DMS153 treated with DMSO at 0.1 percent for 48 hours (cell line): ENCODE results near the gene PAXX.

Experiments
- DNase-seq: peaks from one replicate; lab custom pipeline; 2025; ENCODE audit not compliant: unreplicated experiment; lab: John Stamatoyannopoulos, UW

The PAXX gene

GRCh38 chr9:137016436-137016835, 24.2 kb downstream of the PAXX start:
- DNase-seq = no peak

DNA sequence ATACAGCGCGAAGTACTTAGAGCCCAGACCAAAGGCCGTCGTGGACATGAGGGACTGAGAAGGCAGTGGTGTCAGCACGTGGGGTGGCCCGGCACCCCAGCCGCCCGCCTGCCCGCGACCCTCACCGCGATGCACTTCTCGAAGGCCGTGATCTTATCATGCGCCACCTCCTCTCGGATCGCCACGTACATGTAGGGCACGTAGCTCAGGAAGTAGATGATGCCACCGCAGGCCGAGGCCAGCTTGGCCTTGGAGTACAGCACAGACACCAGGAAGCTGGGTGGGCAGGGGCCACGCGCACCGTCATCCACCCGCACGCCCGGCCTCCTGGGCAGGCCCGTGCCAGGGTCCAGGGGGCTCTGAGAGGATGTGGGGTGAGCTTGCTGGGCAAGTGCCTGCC, 24.8 kb downstream of the PAXX start:
- DNase-seq = no peak

DNA sequence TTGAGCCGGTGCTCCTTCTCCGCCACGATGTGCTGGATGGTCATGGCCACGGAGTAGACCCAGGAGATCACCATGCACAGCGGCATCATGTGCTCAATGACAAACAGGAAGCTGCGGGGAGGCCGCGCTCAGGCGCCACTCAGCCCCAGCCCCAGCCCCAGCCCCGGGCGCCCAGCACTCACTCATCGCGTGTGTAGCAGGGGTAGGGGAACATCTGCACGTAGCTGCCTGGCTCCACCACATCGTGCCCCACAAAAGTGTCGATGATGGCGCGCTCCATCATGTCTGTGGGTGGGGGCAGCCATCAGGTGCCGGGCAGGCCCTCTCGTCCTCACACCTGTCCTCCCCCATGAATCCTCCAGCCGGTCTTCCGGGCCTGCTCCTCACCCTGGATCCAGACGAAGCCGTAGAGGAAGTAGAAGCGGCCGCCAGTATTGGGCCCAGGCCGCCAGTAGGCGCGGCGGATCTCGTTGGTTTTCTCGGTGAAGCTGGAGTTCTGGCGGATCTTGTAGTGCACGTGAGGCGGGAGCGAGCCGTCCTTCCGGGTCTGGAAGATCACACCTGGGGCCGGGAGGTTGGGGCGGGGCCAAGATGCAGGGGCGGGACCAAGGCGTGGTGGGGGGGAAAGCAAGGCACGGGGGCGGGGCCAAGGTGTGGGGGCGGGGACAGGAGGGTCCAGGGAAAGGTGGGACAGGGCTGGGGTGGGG, 25.7 kb downstream of the PAXX start:
- no peak for DNase-seq

GRCh38 chr9:137018761-137019559, 26.7 kb downstream of the PAXX start:
- no peak for DNase-seq

DNA sequence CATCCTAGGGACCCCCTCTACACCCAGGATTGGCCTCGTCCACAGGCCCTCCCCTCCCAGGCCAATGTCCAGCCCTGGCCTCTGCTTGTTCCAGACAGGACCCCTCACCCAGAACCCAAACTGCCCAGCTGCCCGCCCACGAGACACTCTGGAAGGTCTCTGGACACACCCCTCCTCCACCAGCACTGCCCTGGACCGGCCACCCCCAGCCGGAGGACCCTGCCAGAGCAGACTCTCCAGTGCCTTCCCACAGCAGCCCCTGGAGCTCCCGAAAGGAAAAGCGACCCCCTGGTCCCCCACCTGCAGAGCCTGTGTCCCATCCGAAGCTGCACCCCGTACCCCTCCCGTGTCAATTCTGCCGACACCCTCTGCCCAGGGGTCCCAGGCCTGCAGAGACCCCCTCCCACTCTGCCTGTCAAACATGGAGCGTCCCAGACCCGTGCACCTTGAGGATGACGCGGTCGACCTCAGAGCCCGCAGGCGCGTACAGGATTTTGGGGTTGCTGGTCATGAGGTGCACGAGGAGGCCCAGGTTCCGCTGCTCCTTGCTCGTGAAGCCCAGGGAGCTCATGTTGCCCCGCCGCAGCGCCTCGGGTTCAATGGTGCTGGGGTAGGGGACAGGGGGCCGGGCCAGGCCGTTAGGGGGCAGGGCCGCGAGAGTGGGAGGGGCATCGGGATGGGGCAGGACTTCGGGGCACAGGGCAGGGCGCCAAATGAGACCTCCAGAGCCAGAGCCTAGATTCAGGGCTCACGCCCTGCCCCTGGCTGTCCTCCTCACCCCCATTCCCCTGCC, 27.9 kb downstream of the PAXX start:
- DNase-seq = no peak

DNA sequence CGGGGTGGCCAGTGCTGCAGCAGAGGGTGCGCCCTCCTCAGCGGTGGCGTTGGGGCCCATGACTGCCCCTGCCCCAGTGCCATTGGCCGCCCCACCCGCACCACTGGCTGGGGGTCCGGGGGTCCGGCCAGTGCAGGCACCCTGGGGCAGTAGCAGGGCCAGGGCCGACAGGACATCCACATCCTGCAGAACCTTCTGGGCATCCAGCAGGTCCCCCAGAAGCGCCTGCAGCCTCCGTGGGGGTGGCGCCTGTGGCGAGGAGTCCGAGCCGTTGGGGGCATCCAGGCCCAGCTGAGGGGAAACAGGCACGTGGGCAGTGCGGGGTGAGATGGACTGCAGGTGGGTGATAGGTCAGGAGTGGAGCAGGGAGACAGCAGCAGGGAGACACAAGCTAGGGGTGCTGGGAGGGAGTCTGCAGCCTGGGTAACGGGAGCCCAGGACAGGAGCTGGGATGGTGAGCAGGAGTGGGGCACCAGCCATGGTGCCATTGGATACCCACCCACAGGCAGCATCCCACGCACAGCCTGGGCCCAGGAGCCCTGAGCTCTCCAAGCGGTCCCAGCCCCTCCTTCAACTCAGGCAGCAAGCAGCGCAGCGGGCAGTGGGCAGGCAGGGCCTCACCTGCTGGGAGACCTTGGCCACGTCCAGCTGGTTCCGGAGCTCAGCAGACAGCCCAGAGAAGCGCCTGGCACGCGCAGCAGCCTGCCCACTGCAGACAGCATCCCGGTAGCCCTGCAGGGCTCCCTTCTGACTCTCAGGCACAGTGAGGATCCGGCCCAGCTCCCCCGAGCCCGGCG, 28.7 kb downstream of the PAXX start:
- DNase-seq = no peak

DNA sequence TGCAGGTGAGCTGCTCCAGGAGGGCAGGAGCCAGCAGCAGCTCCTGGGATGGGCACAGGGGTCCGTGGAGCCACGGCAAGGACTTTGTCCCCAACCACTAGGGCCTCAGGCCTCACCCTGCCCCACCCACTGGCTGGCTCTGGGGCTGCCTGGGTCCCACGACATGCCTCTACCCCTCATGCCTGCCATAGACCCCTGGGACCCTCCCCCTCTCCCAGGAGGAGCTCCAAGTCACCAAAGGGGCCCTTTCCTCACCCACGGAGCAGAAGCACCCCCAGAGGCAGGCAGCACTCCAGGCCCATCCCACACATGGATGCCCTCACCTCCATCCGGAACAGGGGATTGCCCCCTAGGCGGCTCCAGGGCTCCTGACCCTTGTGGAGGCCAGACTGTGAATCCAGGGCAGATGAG, 29.4 kb downstream of the PAXX start:
- DNase-seq = no peak

GRCh38 chr9:137021979-137022661, 29.9 kb downstream of the PAXX start:
- DNase-seq = peak; percentile 44

DNA sequence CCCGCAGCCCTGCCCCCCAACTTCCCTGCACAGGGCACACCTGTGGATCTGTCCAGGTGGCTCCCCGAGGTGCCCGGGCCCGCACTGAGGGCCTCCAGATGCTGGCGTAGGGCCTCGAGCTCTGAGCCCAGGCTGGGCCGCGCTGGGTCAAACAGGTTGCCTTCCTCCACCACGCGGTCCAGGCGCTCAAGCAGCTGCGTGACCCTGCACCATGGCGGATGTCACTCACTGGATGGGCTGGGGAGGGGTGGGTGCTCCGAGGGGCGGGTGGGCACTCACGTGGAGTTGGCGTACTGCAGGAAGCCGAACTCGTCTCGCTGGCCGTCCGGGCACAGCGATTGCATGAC, 30.4 kb downstream of the PAXX start:
- no peak for DNase-seq

DNA sequence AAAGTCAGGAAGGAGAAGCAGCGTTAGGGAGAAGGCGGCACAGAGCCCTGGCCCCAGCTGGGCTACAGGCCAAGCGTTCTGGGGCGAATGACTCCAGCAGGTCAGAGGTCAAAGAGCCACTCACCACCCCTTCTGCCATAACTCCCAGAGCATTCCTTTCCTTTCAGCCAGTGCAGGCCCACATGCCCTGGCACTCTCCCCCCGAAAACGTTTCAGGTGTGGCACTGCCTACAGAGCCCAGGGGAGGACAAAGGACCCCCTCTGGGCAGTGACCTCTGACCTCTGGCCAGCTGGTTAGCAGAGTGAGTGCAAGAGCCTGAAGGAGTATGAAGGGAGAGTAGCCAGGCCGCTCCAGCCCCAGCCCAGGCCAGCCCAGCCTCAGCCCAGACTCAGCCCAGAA, 30.9 kb downstream of the PAXX start:
- DNase-seq = no peak

DNA sequence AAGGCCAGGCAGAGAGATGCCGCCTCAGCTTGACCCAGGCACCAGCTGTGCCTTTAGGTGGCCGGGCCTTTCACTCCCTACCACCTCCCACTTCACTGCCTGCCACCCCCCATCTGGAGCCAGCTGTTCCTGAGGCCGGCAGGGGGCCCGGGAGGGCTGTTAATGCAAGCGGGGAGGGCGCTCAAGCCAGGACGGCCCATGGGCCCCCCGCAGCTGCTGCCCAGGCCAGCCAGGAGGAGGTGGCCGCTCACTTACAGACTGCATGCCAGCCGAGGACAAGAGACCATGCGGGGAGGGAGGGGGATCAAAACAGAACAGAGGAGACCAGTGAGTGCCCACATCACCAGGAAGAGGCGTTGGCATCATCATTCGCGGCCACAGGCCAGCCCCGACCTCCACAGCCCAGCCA, 31.4 kb downstream of the PAXX start:
- no peak for DNase-seq

GRCh38 chr9:137025517-137025966, 33.3 kb downstream of the PAXX start:
- DNase-seq = peak; percentile 93

GRCh38 chr9:137026384-137026783, 34.2 kb downstream of the PAXX start:
- DNase-seq = no peak

- peak; percentile 10 for DNase-seq
Observed at GRCh38 chr9:137026828-137027227, 34.6 kb downstream of the PAXX start.

- no peak for DNase-seq
Observed at GRCh38 chr9:137027369-137028262, 35.4 kb downstream of the PAXX start, which contains the start of gene ABCA2. ABCA2 (minus strand) TSS chr9:137028237; CDS start chr9:137028140, 97 bp downstream.

DNA sequence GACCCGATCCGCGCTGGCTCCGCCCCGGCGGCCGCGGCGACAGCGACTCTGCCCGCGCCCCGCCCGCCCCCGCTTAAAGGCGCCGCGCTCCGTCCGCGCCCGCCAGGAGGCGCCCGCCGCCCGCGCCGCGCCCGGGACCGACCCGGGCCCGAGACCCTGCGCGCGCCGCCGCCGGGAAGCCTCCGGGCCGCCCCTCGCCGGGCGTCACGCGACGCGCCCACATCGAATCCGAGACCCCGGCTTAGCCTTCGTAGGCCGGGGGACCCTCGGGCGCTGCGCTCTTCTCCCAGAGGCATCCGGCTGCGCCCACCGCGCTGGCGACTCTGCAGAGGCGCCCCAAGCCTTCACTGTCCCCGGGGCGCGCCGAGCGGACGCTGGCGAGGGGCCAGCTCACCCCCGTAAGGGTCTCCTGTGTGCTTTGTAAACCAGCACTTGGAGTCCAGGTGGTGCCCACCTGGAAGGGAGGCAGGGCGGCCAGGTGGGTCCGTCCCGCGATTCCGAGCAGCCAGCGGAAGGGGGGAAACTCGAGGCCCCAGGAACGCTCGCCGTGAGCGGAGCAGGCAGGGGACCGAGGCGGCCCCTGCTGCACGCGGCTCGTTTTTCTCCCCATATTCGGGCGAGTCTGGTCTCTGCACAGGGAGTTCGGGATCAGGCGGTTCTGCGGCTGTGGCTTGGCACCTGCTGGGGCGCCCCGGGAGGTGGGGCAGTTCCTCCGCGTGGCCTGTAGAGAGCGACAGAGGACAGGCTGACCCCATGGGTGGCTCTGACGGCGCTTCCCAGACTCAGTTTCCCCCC, 36.2 kb downstream of the PAXX start:
- peak; percentile 29 for DNase-seq

DNA sequence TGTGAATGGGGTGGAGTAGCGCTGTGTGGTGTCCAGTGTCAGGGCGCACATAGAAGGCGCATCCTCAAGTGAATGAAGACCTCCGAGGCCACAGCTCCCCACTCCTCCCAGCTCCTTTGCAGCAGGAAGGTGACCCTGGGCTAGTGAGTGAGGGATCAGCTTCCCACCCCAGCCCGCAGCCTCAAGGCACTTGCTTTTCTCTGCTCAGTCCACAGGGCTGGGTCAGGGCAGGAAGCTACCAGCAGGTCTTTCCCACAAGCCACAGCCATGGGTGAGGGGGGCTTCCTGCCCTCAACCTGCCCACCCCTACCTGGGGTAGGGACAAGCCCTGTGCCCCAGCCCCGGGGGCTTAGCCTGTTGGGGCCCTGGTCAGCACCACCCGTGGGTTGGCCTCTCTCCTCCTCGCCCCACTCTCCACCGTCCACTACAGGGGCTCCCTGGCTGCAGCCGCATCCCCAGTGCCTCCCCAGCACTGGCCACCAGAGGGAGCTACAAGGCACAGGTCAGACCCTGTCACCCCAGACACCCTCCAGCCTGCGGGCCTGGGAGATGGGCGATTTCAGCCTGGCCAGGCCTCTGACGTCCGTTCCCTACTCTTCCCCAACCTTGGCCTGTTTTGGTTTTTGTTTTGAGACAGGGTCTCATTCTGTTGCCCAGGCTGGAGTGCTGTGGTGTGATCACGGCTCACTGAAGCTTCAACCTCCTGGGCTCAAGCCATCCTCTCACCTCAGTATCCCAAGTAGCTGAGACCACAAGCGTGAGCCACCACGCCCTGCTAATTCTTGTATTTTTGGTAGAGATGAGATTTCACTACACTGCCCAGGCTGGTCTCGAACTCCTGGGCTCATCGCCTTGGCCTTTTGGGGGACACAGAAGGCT, 37.1 kb downstream of the PAXX start:
- DNase-seq = no peak
